DND-41 (cell line): ENCODE measurements around the gene MYO18B.

ENCODE experiments used
- ATAC-seq: fragments of 200-7000 bp; cut with Tn5 transposase; 3 replicates; pipeline ENCODE4 v1.9.1; 2021; ENCODE audit warnings: low read depth; ENCODE audit not compliant: insufficient read depth
- DNase-seq: peaks from one replicate; pipeline ENCODE4 v3.0.0-alpha.2; 2020
- H2AFZ ChIP-seq: 2 replicates; pipeline ENCODE4 v1.6.0; 2012; ENCODE audit warnings: low read depth, low read length
- H3K27ac ChIP-seq: 2 replicates; pipeline ENCODE4 v1.5.1; 2012; ENCODE audit warnings: low read length, inconsistent platforms
- H3K27me3 ChIP-seq: fragments of 200-600 bp; sonication (generic); 2 replicates; pipeline ENCODE4 v1.6.0; 2012; ENCODE audit warnings: low read length, mild to moderate bottlenecking, inconsistent platforms; ENCODE audit not compliant: insufficient read depth, poor library complexity
- H3K36me3 ChIP-seq: 2 replicates; pipeline ENCODE4 v1.5.1; 2012; ENCODE audit warnings: low read length, inconsistent platforms; ENCODE audit not compliant: insufficient read depth
- H3K4me1 ChIP-seq: 2 replicates; pipeline ENCODE4 v1.5.1; 2012; ENCODE audit warnings: mild to moderate bottlenecking, low read length; ENCODE audit not compliant: insufficient read depth
- H3K4me2 ChIP-seq: 2 replicates; pipeline ENCODE4 v1.6.0; 2012; ENCODE audit warnings: mild to moderate bottlenecking, moderate library complexity, low read length, inconsistent platforms; ENCODE audit not compliant: insufficient read depth
- H3K4me3 ChIP-seq, 2 experiments: fragments of 200-600 bp in 1 of 2; shearing (Covaris generic) in 1 of 2; 2 replicates each; pipeline ENCODE4 v1.5.1; 2012 to 2016; ENCODE audit warnings: inconsistent platforms in 2 of 2, low read length in 2 of 2, mild to moderate bottlenecking in 2 of 2, low read depth in 1 of 2, moderate library complexity in 1 of 2
- H3K79me2 ChIP-seq: 2 replicates; pipeline ENCODE4 v1.6.0; 2012; ENCODE audit warnings: low read length, inconsistent platforms; ENCODE audit not compliant: insufficient read depth
- H3K9ac ChIP-seq: 2 replicates; pipeline ENCODE4 v1.6.0; 2012; ENCODE audit warnings: low read depth, mild to moderate bottlenecking, inconsistent platforms, low read length, moderate library complexity
- H3K9me3 ChIP-seq: 2 replicates; pipeline ENCODE4 v1.5.1; 2012; ENCODE audit warnings: low read length, moderate library complexity, mild to moderate bottlenecking, inconsistent platforms; ENCODE audit not compliant: insufficient read depth, severe bottlenecking
- H4K20me1 ChIP-seq: 2 replicates; pipeline ENCODE4 v1.6.0; 2012; ENCODE audit warnings: low read length; ENCODE audit not compliant: insufficient read depth
- EZH2 ChIP-seq: IDR thresholded peaks from 3 replicates; pipeline ENCODE4 v1.6.1; 2012; ENCODE audit warnings: borderline replicate concordance, low read depth, mild to moderate bottlenecking, moderate library complexity, low read length, inconsistent platforms; ENCODE audit not compliant: severe bottlenecking
- TF ChIP-seq, protein P1 (sequence below): IDR thresholded peaks from 2 replicates; pipeline ENCODE4 v1.5.1; 2012; ENCODE audit warnings: borderline replicate concordance, low read length, moderate library complexity, mild to moderate bottlenecking; ENCODE audit not compliant: poor library complexity, severe bottlenecking; ENCODE audit errors: extremely low read depth

MYO18B gene

DNA sequence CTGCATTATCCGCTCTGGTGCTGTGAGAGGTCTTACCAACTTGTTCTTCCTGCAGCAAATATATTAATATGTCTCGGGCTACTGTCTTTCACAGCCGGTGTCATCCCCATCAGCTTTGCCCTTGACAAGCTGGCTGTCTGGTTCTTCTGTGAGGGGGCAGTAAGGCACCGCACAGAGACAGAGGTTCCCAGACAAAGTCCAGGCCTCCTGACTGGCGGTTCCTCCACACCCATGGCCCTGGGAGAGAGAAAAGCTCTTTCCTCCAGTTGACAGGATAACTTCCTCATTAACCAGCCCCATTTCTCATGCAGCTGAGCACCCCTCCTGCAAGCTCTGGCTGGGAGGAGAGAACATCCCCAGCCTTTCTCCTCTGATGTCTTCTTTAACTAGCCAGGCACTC lies 214.8 kb downstream of the MYO18B start:
- TF ChIP-seq, protein P1, sequence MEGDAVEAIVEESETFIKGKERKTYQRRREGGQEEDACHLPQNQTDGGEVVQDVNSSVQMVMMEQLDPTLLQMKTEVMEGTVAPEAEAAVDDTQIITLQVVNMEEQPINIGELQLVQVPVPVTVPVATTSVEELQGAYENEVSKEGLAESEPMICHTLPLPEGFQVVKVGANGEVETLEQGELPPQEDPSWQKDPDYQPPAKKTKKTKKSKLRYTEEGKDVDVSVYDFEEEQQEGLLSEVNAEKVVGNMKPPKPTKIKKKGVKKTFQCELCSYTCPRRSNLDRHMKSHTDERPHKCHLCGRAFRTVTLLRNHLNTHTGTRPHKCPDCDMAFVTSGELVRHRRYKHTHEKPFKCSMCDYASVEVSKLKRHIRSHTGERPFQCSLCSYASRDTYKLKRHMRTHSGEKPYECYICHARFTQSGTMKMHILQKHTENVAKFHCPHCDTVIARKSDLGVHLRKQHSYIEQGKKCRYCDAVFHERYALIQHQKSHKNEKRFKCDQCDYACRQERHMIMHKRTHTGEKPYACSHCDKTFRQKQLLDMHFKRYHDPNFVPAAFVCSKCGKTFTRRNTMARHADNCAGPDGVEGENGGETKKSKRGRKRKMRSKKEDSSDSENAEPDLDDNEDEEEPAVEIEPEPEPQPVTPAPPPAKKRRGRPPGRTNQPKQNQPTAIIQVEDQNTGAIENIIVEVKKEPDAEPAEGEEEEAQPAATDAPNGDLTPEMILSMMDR: no peak
- no peak for TF ChIP-seq EZH2
- Histone ChIP-seq H3K79me2 (no peaks in the 10 kb centered on the region), H3K36me3 (no peaks in the 10 kb centered on the region), H4K20me1 (no peaks in the 10 kb centered on the region), H3K4me2 (no peak overlapping the region), H3K4me3 (no peak overlapping the region), H2AFZ (no peak overlapping the region), H3K9me3 (no peaks in the 10 kb centered on the region), H3K27ac (no peak overlapping the region), H3K4me1 (no peaks in the 10 kb centered on the region), H3K27me3 (peaks cover 2% of the 10 kb centered on the region), H3K9ac (no peak overlapping the region)
- DNase-seq (no peak), ATAC-seq (no peak)

- ATAC-seq (no peak), DNase-seq (no peak)
- Histone ChIP-seq H3K4me3 (no peak overlapping the region), H3K9ac (no peak overlapping the region), H3K27ac (no peak overlapping the region), H2AFZ (no peak overlapping the region), H3K4me1 (no peaks in the 10 kb centered on the region), H3K79me2 (no peaks in the 10 kb centered on the region), H3K9me3 (no peaks in the 10 kb centered on the region), H3K27me3 (peaks cover 2% of the 10 kb centered on the region), H3K36me3 (no peaks in the 10 kb centered on the region), H3K4me2 (no peak overlapping the region), H4K20me1 (no peaks in the 10 kb centered on the region)
- TF ChIP-seq, protein P1: no peak
- no peak for TF ChIP-seq EZH2
Observed at GRCh38 chr22:25959818-25960774, 218.1 kb downstream of the MYO18B start.

GRCh38 chr22:25961699-25962098 lies 219.7 kb downstream of the MYO18B start:
- no peak for ATAC-seq
- Histone ChIP-seq H3K79me2 (no peaks in the 10 kb centered on the region), H2AFZ (no peak overlapping the region), H3K9me3 (no peaks in the 10 kb centered on the region), H4K20me1 (no peaks in the 10 kb centered on the region), H3K4me1 (peaks cover 7% of the 10 kb centered on the region), H3K4me2 (no peak overlapping the region), H3K36me3 (no peaks in the 10 kb centered on the region), H3K4me3 (no peak overlapping the region), H3K27ac (no peak overlapping the region), H3K9ac (no peak overlapping the region), H3K27me3 (peaks cover 2% of the 10 kb centered on the region)
- TF ChIP-seq, protein P1: no peak
- no peak for TF ChIP-seq EZH2
- DNase-seq: no peak

GRCh38 chr22:25962711-25963110 lies 220.7 kb downstream of the MYO18B start:
- no peak overlapping the region for H3K9ac ChIP-seq
- H3K9me3 ChIP-seq: no peaks in the 10 kb centered on the region
- H3K79me2 ChIP-seq: no peaks in the 10 kb centered on the region
- no peak overlapping the region for H3K4me2 ChIP-seq
- no peak overlapping the region for H3K4me3 ChIP-seq
- TF ChIP-seq, protein P1: no peak
- no peak for TF ChIP-seq EZH2
- peaks cover 11% of the 10 kb centered on the region for H3K4me1 ChIP-seq
- DNase-seq (no peak), ATAC-seq (no peak)
- peaks cover 2% of the 10 kb centered on the region for H3K27me3 ChIP-seq
- H2AFZ ChIP-seq: no peak overlapping the region
- no peaks in the 10 kb centered on the region for H3K36me3 ChIP-seq
- no peak overlapping the region for H3K27ac ChIP-seq
- H4K20me1 ChIP-seq: no peaks in the 10 kb centered on the region
